D341Med (cell line): Measurements from ENCODE around the gene SHISAL1.
A peak's percentile ranks its signal among the peaks of the same experiment; 100 is the strongest.

Experiments
- DNase-seq: peaks from one replicate; pipeline ENCODE4 v3.0.0; 2012; ENCODE audit warnings: low spot score

Gene SHISAL1

DNA sequence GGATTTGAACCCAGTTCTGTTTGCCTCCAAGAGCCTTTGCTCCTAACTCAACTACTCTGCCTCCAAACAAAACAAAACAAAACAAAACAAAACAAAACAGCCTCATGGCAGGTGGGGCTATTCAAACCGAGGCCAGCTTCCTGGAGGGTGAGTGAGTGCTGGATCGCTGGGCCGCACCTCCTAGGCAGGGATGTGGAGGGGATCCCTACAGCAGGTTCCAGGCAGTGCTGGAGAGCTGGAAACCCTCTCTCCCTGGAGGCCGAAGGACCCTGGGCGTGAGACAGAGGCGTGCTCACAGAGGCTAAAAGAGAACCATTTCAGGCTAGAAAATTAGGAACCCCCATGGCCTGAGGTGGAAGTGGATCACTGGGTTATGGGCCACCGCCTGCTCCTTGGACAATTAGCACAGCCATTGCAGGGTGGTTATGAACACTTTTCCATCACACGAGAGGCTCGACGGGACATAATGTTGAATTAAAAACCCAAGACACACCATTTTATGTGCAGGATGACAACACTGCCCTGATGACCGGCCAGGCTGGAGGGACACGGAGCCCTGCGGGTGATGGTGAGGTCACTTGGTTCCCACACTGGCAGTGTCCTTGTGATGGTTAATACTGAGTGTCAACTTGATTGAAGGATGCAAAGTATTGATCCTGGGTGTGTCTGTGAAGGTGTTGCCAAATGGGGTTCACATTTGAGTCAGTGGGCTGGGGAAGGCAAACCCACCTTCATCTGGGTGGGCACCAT lies 35.2 kb downstream of the SHISAL1 start:
- DNase-seq, result no peak

DNA sequence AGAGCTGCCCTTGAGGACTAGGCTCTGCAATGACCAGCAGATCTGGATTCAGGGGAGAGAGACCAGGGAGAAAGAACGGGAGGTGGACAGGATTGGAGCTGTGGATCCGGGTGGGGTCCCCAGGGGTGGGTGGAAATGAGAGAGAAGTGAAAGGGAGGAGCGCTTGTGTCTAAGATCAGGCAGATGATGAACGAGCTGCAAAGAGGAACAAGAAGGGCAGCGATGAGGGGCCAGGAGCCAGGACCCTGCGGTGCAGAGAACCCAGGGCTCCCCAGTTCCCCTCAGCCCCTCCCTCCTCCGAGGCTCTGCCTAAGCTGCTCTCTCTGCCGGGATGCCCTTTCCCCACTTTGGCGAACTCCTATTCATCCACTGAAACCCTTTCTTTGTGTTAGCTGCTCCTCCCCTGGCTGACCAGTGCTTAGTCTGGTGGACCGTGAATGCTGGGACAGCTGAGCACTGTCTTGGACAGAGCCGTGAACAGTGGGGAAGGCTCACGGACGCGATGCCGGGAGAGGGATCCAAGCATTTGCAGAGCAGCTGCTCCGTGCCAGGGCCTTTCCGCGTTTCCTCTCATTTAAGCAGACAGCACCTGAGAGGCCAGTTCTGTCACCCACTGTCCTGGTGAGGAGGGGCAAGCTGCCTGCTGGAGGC lies 35.9 kb downstream of the SHISAL1 start:
- DNase-seq, result no peak

DNA sequence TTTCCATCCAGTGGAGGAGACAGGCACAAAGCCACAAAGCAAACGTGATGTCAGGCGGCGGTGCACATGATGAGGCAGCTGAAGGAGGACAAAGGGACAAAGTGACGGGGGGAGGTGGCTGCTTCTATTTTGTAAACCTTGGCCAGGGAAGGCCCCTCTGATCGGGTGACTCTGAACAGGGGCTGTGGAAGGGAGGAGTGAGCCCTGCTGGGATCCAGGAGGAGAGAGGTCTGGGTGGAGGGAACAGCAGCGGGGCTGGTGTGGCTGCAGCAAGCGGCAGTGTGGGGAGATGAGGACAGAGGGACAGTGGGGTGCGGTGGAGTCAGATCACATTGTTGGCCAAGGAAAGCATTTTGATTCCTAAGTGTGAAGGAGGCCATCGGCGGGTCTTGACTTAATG lies 36.7 kb downstream of the SHISAL1 start:
- DNase-seq, result no peak

DNA sequence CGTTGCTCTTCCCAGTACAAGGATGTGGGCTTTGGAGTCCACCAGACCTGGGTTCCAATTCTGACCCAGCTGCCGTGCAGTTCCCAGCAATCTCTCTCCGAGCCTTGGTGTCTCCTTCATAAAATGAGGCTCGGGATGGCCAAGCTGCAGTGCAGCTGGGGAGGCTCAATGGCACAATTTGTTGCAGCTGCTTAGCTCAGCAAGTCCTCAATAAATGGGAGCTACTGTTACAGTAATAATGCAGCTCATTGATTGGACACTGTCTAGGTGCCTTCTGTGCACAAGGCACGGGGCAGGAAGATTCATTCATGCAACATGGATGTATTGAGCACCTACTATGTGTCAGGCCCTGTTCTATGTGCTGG lies 37.1 kb downstream of the SHISAL1 start:
- no peak for DNase-seq

DNA sequence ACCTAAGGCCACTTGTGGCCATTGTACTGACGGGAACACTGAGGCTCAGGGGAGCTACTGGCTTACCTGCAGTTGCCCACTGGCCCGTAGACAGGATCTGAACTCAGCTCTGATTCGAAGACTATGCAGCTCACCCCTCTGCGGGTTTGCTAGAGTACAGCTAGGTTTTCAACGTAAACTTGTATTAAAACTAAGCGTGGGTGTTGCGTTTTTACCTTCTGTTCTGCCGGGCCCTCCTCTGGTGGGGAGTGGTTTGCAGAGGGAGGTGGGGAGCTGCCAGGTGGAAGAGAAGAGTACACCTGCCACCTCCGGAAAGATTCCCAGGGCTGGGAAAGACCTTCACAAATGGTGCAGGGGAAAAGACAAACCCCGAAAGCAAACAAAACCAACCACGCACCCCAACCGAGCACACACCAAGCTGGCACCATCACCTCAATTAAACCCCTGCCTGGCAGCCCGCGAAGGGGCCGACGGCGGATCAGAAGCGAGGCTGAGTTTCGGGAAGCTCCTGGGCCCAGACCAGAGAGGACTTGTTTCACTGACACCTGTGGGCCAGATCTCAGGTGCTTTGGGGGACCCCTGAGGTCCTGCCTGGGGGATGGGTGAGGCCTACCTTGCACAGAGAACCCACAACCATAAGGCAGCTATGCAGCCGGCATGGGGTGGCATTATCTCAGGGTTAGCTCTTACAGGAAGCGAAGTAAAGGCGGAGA lies 37.7 kb downstream of the SHISAL1 start:
- DNase-seq, result no peak

DNA sequence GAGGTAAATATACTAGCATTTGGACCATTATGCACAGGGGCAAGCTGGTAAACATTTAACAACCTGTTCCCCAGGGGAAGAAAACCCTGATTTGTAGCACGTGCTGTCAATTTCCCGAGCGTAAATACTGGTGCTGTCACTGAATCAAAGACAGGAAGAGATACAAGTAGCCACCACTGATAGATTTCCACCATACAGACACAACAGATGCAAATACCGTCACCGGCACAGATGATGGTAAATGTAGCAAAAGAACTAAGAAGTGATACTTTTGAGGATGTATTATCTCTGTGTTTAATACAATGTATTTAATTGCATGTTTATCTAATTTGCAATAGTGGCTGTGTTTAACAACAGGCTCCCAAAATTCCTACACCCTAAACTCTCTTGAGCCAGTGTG lies 39.6 kb downstream of the SHISAL1 start:
- DNase-seq, result no peak

DNA sequence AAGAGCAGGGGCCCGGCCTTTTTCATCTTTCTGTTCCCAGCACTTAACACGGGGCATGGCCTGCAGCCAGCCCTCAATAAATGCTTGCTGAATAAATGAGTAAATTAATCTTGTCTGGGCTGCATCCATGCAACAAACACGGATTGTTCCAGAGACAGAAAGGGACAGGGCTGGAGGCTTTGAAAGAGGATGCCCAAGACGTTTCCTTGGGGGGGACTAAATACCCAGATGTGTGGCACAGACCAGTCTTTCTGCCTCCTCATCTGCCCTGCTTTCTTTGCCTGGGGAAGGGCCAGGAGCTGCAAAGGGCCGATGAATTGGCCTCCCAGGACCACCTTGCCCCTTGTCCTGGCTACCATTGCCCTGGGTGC lies 40.4 kb downstream of the SHISAL1 start:
- DNase-seq, result no peak

DNA sequence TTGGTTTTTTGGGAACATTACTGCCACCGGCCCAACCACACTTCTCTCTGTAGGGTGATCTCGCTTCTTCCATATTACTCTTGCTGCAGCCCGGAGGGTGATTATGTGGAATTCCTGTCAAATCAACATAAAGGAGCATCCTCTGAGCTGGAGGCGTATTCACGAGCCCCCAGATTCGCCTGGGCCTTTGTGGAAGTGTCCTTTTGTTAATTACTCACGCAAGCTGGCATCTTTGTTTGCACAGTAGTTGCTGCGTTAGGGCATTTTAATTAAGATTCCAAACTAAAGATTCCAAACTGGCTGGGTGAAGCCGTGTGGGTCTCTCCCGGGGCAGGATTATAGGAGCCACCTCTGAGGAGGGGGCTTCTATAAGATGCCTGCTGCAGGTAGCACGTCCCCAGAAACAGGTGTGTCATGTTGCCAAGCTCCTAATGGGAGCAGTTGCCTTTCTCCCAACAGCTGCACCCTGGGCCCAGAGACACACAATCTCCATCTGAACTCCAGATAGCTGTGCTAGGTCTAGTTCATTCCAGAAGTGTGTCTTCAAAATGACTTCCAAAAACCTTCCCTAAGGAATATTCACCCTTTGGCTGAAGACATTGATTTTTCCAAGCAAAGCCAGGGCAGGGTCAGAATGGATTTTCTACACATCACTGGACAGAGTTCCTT lies 40.9 kb downstream of the SHISAL1 start:
- no peak for DNase-seq

DNA sequence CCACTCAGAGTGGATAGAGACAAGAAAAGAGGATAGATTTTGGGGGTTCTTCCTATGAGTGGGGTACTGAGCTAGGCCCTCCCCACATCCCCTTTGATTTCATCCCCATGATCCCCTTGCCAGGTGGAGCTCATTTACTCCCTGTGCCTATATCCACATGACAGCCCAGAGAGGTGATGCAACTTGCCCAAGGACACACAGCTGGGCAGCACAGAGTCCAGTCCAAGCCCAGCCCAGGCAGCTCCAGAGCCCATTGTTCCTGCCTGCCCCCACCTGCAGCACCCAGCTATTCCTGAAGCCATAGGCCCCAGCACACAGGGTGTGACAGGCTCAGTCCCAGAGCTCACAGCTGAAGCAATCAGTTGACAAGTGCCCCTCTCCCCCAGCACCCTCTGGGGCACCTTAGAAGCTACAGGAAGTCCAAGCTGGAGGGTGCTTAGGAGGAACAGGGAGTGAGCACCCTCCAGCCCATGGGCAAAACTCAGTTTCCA lies 41.7 kb downstream of the SHISAL1 start:
- no peak for DNase-seq

DNA sequence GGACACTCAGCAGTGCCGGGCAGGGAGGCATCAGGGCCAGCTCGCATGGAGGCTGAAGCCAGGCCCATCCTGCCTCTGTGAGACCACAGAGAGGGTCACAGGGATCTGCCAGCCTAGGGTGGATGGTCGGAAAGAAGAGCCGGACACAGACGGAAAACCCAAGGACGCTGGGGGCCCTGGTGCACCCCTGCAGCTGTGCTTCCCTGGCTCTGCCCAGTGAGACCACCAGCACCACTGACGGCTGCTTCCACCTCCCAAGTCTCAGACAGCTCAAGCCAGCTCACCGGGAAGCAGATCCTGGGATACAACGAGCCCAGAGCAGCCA lies 42.2 kb downstream of the SHISAL1 start:
- no peak for DNase-seq

DNA sequence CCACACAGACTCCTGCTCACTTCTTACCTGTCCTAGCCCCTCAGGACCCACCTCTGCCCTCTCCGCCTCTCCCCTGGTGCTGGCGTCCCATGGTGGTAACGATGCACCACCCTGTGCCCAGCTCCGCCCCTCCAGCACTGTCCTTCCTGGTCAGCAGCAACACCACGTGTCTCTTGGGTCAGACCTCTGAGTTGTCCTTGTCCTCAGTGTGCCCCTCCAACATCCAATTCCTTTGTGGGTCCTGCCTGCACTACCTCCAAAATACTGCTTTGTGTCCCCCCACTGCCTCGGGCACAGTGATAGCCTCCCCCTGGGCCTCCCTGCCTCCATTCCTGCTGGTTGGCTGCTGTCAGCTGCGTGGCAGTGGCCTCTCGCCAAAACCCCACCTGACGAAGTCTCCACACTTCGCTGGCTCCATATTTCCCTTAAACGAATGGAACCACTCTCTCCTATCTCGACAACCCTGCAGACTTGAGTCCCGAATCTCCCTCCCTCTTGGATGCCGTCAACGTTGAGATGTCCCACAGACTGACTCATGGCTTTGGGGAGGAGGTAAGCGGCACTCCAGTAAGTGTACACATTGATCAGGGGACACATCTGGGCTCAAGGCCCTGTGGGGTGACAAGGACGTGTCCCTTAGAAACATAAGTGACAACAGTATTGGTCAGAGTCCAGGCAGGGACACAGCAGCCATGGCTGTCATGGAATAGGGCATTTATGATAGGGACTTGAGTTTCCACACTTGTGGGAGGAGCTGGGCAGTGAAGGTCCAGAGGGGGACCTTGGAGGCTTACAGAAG lies 42.8 kb downstream of the SHISAL1 start:
- no peak for DNase-seq

DNA sequence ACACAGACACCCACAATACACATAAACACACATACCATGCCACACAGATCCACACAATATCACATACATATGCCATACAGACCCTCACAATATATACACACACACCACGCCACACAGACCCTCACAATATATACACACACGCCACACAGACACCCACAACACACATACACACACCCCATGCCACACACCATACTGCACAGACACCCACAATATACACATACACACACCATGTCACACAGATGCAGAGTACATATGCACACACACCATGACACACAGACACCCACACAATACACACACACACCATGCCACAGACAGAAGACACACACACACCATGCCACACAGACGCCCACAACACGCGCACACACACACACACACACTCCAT lies 43.6 kb downstream of the SHISAL1 start:
- no peak for DNase-seq

DNA sequence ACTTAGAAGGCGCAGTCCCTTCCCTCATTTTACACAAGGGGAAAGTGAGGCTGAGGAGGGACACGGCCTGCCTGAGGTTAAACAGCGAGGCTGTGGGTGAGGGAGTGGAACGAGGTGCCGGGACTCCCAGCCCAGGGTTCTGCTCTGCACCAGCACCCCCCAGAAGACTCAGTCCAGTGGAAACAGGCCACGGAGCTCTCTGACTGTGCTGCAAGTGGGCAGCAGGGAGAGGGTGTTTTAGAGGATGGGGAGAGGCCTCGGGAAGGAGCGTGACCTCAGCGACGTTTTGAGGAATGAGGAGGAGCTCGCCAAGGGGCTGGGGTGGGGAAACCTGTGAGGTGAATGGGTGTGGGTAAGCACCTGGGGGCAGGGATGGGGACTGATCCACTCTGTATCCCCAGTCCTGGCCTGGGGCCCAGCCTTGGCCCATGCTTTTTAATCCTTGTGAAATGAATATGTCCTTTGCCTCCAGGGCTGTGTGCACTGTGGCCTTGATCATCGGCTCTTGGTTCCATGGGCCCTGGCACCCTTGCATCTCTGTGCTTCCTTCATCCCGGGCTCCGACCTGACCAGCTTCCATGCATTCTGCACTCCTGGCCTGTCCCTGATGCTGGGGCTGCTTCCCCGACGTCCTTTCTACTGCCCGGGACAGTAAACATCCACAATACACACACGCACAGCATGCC lies 44.2 kb downstream of the SHISAL1 start:
- no peak for DNase-seq

DNA sequence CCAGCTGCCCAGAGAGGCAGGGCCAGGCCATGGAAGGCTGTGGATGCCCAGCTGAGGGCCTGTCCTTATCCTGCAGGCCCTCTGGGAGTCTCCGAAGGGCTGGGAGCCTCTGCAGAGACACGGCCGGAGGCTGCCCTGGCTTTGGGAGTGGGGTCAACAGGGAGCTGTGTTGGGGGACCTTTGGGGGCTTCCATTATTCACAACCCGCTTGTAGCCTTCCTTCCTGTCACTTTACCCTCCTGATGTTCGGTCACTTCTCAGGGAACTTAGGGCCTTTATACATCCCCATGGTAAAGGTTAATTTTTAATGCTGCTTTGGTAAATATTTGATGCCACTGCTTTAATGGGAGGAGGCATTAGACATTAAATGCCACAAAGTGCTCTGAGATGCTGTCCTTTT lies 44.9 kb downstream of the SHISAL1 start:
- DNase-seq, result no peak

DNA sequence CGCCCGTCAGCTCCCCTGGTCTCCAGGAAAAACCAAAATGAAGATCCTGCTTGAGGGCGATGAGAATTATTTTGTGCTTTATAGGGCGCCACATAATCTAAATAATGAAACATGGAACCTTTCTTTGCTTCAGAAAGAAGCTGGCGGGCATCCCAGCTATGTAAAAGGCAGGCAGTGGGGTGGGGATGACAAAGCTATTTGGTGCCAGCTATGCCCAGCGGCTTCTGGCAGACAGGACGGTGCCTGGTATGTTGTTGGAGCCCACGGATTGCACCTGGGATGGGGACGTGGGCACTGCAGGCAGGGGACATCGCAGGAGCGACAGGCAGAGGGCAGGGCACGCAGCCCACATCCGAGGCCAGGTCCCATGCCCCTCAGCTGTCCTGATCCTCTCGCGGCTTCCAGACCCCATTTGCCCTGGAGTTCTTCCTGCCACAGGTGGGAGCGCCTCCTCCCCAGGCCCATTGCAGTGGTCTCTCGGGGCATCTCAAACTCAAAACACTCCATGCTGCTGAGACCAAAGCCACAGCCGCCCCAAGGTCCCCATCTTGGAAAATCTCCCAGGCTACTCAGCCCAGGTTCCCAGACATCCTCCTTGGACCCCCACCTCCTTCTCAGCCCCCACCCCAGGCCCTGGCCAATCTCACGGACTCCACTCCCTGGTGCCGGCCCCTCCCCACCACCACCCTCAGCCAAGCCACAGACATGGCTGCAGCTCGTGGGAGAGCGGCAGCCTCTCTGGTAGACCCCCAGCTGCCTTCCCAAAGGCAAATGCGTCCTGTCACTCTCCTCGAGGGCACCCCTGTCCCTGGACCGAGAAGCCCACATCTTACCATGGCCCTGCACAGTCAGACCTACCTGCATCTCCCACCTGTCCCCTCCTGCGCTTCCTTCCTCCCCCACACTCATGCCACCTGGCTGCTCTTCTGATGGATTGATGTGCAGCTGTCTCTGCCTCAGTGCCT lies 45.7 kb downstream of the SHISAL1 start:
- DNase-seq, result no peak

DNA sequence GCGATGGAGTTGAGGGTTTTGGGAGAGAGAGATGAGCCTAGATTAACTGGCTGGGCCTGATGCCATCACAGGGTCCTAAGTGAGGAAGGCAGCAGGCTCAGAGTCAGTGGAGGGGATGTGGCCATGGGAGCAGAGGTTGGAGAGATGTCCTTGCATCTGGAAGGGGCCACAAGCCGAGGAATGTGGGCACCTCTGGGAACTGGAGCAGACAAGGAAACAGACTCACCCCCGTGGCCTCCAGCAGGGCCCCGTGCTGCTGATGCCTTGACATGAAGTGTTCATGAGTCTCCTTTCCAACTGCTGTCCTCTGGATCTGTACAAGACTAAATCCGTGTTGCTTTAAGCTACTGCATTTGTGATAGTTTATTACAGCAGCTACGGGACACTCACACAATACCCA lies 49.2 kb downstream of the SHISAL1 start:
- no peak for DNase-seq

DNA sequence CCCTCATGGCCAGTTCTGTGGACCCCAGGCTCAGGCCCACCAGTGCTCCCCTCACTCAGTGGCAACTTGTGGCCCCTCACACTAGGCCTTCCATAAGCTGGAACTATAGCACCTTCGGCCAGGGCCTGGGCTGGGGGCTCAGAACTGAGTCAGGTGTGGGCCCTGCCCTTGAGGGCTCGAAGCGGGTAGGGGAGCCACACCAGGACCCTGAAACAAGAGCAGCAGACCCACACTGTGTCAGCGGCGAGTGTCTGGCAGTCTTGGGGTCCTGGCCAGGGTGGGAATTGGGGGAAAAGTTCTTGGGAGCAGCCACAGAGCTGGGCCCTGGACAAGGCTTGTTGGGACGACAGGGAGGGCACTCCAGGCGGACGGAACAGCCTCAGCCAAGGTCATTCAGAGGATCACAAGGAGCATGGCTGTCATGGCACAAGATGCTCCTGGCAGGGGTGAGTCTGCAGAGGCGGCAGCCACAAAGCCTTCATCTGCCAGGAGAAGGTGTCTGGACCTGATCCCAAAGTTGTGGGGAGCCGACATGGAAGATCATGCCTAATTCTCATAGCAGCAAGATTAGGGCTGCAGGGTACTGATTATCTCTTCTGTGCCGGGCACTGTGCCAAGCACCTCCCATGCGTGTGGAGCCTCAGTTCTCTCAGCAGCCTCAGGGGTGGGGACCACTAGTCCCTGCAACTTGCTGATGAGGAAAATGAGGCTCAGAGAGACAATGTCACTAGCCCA lies 50.7 kb downstream of the SHISAL1 start:
- peak; percentile 62 for DNase-seq

DNA sequence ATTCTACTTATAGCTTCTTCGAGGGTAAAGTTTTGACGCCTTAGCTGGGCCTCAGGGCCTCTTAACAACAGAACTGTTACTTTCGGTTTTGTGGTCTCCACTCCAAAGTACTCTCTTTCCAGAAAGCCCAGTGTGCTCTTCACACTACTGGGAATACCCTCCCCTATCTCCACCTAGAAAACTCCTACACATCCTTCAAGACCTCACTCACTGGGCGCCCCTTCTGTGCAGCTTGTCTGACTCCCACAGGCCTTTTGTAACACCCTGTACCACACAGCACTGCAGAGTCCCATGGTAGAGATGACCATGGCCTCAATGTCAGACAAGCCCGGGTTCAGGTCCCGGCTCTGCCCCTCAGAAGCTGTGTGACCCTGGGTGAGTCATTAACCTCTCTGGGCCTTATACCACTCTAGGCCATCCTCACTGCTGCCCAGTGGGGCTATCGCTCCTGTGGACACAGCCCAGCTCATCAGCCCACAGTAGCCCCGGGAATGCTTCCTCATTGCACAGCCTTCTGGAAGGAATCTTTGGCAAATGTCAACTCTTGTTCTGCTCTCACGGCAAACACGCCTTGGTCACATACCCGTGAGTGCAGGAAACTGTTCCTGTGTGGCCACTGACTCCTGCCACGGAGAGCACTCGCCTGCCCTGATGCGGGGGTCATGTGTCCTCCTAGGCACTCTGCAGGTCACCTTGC lies 51.4 kb downstream of the SHISAL1 start:
- DNase-seq, result no peak
